ENCODE data around the gene ATG16L2. TPM values are rescaled to one million over a fixed set of nuclear protein-coding genes. Genes with fewer than 3 reads are reported as not detected.

The ATG16L2 gene
- total RNA-seq, 3 donors from 2014 or later: 37.7 to 64.3 (median 52.5) TPM

DNA sequence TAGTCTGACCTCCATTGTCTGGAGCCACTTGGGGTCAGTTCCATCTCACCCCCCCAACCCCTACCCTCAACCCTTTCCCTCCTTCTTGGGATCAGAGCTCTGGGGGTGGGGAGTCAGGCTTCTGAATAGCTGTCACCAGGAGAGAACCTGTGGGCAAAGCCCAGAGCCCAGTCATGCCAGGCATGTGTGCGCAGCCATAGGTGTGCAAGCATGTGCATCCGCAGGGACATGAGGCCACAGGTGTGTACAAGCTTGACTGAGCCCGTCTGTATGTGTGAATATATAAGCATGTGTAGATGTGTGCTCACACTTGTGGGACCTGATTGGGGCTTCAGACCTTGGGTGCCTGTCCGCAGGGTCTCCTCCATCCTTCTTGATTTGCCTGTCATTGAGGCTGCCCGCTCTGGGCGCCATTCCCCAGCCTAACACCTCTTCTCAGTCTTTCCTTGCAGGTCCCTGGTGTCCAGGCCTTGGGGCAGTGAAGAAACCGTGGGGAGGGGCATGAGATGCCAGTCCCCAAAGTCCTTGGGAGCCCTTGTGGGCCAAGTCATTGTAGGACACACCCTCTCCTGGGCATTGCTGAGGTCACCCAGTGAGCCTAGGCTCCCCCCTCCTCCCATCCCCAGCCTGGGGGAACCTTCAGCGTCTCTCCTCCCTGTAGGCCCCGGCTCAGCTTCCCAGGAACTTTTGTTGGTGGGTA lies 9.0 kb downstream of the ATG16L2 start:
- peaks cover 12% of the 10 kb centered on the region for H3K4me1 ChIP-seq (ENCODE audit: low read depth)
- DNase-seq: no peak
- TF ChIP-seq, protein P1, sequence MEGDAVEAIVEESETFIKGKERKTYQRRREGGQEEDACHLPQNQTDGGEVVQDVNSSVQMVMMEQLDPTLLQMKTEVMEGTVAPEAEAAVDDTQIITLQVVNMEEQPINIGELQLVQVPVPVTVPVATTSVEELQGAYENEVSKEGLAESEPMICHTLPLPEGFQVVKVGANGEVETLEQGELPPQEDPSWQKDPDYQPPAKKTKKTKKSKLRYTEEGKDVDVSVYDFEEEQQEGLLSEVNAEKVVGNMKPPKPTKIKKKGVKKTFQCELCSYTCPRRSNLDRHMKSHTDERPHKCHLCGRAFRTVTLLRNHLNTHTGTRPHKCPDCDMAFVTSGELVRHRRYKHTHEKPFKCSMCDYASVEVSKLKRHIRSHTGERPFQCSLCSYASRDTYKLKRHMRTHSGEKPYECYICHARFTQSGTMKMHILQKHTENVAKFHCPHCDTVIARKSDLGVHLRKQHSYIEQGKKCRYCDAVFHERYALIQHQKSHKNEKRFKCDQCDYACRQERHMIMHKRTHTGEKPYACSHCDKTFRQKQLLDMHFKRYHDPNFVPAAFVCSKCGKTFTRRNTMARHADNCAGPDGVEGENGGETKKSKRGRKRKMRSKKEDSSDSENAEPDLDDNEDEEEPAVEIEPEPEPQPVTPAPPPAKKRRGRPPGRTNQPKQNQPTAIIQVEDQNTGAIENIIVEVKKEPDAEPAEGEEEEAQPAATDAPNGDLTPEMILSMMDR (IDR thresholded peaks at IDR 0.05): no peak
- no peak for ATAC-seq
- H3K36me3 ChIP-seq (ENCODE audit: low read depth): no peaks in the 10 kb centered on the region
- intact Hi-C loops (cut with DNase I, micrococcal nuclease): no loop called here
- no peaks in the 10 kb centered on the region for H3K9me3 ChIP-seq
- no peak overlapping the region for H3K4me3 ChIP-seq

- peaks cover 12% of the 10 kb centered on the region for H3K4me1 ChIP-seq (ENCODE audit: low read depth)
- TF ChIP-seq, protein P1 (IDR thresholded peaks at IDR 0.05): no peak
- intact Hi-C loops (cut with DNase I, micrococcal nuclease): no loop called here
- ATAC-seq (no peak), DNase-seq (no peak)
- H3K9me3 ChIP-seq: no peaks in the 10 kb centered on the region
- no peaks in the 10 kb centered on the region for H3K36me3 ChIP-seq (ENCODE audit: low read depth)
- no peak overlapping the region for H3K4me3 ChIP-seq
These were observed 9.8 kb downstream of the ATG16L2 start for GRCh38 chr11:72824020-72824419.

- Histone ChIP-seq H3K36me3 (ENCODE audit: low read depth) (no peaks in the 10 kb centered on the region), H3K4me1 (ENCODE audit: low read depth) (peaks cover 12% of the 10 kb centered on the region), H3K4me3 (no peak overlapping the region), H3K9me3 (no peaks in the 10 kb centered on the region)
- TF ChIP-seq, protein P1 (IDR thresholded peaks at IDR 0.05): no peak
- ATAC-seq: no peak
- DNase-seq: no peak
- intact Hi-C loops (cut with DNase I, micrococcal nuclease): no loop called here
These were observed 10.7 kb downstream of the ATG16L2 start for GRCh38 chr11:72824811-72825505.

- ATAC-seq: no peak
- Histone ChIP-seq H3K9me3 (no peaks in the 10 kb centered on the region), H3K4me1 (ENCODE audit: low read depth) (peaks cover 12% of the 10 kb centered on the region), H3K36me3 (ENCODE audit: low read depth) (no peaks in the 10 kb centered on the region), H3K4me3 (no peak overlapping the region)
- DNase-seq: no peak
- TF ChIP-seq, protein P1 (IDR thresholded peaks at IDR 0.05): no peak
- intact Hi-C loops (cut with DNase I, micrococcal nuclease): no loop called here
These were observed 11.4 kb downstream of the ATG16L2 start for GRCh38 chr11:72825661-72826060.

GRCh38 chr11:72826191-72826941 lies 12.2 kb downstream of the ATG16L2 start:
- no peak for DNase-seq
- intact Hi-C loops (cut with DNase I, micrococcal nuclease): no loop called here
- H3K9me3 ChIP-seq: no peaks in the 10 kb centered on the region
- ATAC-seq: no peak
- peaks cover 8% of the 10 kb centered on the region for H3K4me1 ChIP-seq (ENCODE audit: low read depth)
- TF ChIP-seq, protein P1 (IDR thresholded peaks at IDR 0.05): no peak
- H3K36me3 ChIP-seq (ENCODE audit: low read depth): no peaks in the 10 kb centered on the region
- H3K4me3 ChIP-seq: no peak overlapping the region

Measured in mucosa of descending colon (tissue), 3 donors.